GM23248 (cell line): ENCODE data around the gene ADGRD2.

Experiments used
- EZH2 ChIP-seq: fragments of 200-600 bp; sonication (generic); IDR thresholded peaks from 2 replicates; pipeline ENCODE4 v1.6.1; 2018; ENCODE audit warnings: antibody characterized with exemption, mild to moderate bottlenecking; ENCODE audit not compliant: insufficient read depth, poor library complexity, severe bottlenecking
- EZH2phosphoT487 ChIP-seq: fragments of 200-600 bp; sonication (generic); IDR thresholded peaks from 2 replicates; pipeline ENCODE4 v1.6.1; 2018; ENCODE audit warnings: antibody characterized with exemption, moderate library complexity, mild to moderate bottlenecking, low read depth; ENCODE audit not compliant: insufficient read depth

DNA sequence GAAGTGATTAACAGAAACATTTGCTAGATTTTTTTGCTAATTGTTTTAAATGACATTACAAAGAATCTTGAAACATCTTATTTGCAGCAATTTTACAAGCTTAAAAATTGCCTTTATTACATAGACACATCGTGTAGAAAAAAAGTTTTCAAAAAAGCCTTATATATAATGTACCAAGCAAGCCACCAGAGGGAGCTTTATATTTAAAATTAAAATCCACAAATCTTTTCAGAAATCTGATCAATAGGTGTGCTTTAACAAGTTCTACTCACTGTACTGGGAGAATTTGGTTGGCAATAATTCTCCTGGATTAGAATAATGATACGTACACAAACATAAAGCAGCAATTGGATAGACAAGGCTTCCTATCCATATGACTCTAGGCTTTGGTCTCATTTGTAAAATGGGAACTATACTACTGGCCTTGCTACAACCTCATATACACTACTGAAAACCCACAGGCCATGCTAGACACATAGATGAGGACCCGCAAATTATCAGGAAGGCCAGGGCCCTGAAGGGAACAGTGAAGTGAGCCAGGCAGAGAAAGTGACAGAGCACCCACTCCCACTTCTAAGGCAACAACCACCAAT lies 39.8 kb upstream of the ADGRD2 start:
- TF ChIP-seq EZH2phosphoT487 (no peak), EZH2 (no peak)
